ACHN (cell line): ENCODE data around the gene NLGN2.

Experiments used
- DNase-seq: peaks from one replicate; pipeline ENCODE4 v3.0.0-alpha.2; 2015
- in situ Hi-C: cut with HindIII; loops from 2 replicates; pipeline ENCODE4 v1.10.0; 2017; ENCODE audit warnings: low sequenced_read_pairs, low pct_ligation_motif_present, low pct_unique_long_range_greater_than_20kb

The NLGN2 gene

DNA sequence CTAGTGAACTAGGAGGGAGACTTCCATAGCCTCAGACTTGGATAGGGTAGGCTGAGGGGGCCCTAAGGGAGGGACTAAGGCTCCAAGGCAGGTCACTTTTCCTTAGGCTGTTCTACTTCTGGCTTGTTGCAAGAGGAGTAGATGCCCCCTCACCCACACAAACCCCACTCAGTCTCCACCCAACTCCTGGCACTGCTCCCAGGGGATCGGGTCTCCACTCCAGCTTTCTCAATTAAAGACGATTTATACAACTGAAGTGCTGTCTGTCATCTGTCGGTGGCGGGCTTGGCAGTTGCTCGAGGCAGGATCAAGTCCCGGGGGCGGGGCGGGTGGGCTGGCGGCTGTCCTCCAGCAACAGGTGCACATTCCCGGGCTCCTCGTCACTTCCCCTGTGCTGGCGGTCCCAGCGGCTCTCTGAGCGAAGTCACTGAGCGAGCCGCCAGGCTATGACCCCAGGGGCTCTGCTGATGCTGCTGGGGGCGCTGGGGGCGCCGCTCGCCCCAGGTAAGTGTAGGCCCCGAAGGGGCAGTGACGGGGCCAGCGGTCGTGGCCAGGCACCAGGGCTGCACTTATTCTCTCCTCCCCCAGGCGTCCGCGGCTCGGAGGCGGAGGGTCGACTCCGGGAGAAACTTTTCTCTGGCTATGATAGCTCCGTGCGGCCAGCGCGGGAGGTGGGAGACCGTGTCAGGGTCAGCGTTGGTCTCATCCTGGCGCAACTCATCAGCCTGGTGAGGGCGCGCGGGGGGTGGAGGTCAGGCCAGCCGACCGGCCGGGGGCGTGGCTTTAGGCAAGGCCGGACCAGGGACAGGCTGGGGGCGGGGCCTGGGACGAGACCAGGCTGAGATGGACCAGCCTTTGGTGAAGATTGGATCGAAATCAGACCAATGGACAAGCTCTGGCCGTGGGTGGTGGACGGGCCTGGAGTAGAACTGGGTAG lies 37.3 kb downstream of the NLGN2 start, which contains the start of gene CHRNB1:
Gene CHRNB1 (plus strand): TSS at position 380 of the 937 bp plus-strand sequence. CDS start 67 bp downstream, at position 447.
- in situ Hi-C loops: no loop called here
- peak; percentile 92 for DNase-seq

DNA sequence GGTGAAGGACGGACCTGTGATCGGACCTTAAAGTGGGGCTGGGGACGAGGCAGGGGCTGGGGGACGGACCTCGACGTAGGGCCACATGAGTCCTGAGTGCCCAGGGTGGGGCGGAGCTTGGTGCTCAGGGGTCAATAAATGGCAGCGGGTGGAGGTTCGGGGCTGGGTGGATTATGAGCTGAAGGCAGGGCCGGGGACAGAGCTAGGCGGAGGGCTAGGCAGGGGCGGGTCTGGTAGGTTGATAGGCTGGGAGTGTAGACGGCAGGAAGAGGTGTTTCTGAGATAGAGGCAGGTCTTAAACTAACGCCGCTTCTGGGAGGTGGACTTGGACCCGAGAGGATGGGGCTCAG lies 37.9 kb downstream of the NLGN2 start:
- in situ Hi-C loops: no loop called here
- DNase-seq: peak; percentile 93

DNA sequence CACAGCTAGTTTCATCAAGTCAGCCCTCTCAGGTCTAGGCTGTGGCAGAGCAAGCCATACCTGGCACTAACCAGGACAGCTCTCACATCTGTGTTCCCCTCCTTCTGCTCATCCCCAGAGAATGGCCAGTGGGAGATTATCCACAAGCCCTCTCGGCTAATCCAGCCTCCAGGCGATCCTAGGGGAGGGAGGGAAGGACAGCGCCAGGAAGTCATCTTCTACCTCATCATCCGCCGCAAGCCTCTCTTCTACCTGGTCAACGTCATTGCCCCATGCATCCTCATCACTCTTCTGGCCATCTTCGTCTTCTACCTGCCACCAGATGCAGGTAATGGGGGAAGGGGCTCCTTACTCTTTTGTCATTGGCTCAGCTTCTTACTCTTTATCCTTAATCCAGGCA lies 40.8 kb downstream of the NLGN2 start:
- no peak for DNase-seq
- in situ Hi-C loops: no loop called here

DNA sequence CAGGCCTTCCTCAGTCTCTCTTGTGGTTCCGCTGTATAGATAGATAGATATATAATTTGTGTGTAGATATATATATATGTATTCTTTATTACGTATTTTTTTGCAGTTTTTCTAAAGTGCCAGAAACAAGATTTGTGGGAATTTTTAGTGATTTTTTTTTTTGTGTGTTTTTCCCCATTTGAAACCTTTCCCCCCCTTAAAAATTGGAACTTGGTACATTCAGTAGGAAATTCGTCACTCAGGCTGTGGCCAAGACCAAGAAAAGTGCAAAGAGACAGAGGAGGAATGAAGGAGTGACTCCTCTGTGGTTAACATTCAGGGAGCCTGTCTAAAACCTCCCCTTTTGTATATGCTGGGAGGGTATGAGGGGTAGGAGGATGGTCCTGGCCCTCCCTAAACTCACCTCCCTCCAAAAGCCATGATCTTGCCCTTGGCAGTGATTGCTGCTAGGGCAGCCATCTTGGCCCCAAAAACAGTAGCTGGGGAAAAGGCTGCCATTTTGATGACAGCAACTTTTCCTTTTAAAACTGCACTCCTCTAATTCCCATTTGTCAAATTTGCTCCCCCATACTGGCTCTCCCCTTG lies 52.4 kb downstream of the NLGN2 start:
- in situ Hi-C loops: no loop called here
- no peak for DNase-seq

GRCh38 chr17:7460850-7461660 lies 53.4 kb downstream of the NLGN2 start:
- no peak for DNase-seq
- in situ Hi-C loops: no loop called here

DNA sequence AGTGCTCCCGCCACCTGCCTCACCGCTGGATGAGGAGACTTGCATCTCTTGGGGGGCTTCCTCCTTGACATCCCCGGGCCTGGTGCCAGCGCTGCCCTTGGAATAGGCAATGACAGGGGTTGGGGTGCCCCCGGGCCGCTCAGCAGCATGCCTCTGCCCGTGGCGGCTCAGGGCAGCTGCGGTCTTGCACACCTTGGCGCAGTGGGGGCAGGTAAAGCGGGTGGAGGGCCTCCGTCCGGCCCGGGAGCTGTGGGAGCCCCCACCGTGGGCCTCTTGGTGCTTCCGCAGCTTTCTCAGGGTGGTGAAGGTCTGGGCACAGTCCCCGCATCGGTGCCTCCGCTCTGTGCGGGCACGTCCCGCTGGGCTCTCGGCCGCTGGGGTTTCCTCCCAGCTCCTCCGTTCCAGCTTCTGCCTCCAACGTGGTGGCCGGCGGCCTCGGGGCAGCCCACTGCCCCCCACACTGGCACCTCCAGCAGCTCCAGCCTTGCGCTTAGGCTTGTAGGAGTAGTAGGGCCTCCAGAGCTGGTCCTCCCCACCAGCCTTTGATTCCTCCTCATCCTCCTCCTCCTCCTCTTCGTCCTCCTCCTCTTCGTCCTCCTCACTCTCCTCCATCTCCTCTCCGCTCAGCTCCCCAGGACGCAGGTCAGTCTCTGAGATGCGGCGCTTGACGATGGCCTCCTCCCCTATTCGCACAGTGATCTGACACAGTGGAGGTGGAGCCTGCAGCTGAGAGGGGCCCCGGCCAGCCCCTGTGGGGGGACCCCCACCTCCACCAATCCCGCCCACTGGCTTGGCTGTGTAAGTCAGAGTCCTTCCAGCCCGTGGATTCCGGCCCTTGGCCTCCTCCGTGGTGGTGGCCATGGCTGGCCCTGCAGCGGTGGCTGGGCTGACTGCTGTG lies 55.1 kb downstream of the NLGN2 start:
- in situ Hi-C loops: no loop called here
- DNase-seq: no peak

- no peak for DNase-seq
- in situ Hi-C loops: no loop called here
These were observed 55.8 kb downstream of the NLGN2 start for GRCh38 chr17:7463372-7463846.

DNA sequence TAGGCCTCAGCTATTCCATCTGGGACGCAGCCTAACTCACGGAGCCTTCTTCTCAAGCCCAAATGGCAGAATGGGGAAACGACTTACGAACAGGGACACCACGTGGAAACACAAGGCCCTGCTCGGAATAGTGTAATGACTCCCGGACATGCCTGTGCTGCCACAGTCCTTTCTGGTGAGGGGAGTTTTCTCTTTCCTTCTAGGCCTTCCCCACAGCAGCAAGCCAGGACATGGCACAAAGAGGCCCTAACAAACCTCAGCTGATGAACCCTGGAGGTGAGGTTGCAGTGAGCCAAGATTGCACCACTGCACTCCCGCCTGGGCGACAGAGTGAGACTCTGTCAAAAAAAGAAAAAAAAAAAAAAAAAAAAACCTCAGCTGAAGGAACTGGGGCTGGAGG lies 56.4 kb downstream of the NLGN2 start:
- no peak for DNase-seq
- in situ Hi-C loops: no loop called here

DNA sequence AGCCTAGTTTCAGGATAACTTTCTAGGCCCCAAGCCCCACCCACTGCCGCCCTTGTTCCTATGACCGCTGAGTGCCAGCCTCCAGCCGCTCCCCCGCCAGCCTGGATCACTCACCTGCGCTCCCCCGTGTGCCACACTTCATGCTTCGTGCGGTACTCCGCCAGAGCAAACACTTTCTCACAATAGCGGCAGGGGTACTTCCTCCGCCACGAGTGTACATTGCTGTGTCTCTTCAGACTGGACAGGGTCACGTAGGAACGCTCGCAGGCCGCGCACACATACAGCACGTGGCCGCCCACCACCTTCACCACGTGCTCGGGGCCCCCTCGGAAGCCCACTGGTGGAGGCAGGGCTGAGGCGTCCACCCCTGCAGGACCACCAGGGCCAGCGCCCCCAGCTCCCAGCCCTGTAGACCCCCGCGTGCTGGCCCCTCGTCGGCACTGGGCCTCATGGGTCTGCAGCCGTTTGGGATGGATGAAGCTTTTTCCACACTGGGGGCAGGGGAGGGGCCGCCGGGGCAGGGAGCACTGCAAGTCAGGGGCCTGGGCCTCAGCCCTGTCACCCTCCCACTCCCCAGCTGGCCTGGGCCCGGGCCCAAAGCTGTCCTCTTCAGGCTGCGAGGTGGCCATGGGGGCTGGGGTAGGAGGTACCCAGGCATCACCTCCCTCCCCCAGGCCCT lies 58.1 kb downstream of the NLGN2 start:
- in situ Hi-C loops: no loop called here
- DNase-seq: no peak

DNA sequence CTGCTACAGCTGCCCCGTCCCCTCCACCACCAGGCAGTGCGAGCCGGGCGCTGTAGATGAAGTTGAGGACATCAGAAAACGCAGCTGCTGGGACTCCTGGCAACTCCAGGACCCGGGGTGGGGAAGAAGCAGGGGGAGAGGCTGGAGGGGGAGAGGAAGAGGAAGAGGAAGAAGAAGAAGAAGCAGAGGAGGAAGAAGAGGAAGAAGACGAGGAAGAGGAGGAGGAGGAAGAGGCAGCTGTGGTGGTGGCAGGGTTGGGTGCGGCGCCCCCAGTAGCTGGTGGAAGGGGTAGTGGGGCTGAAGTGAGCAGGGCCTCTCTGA lies 58.6 kb downstream of the NLGN2 start:
- no peak for DNase-seq
- in situ Hi-C loops: no loop called here

GRCh38 chr17:7466639-7467341 lies 59.1 kb downstream of the NLGN2 start:
- in situ Hi-C loops: no loop called here
- DNase-seq: peak; percentile 41

GRCh38 chr17:7467498-7467897 lies 59.9 kb downstream of the NLGN2 start:
- DNase-seq: no peak
- in situ Hi-C loops: no loop called here

GRCh38 chr17:7468290-7468689 lies 60.6 kb downstream of the NLGN2 start:
- no peak for DNase-seq
- in situ Hi-C loops: no loop called here

DNA sequence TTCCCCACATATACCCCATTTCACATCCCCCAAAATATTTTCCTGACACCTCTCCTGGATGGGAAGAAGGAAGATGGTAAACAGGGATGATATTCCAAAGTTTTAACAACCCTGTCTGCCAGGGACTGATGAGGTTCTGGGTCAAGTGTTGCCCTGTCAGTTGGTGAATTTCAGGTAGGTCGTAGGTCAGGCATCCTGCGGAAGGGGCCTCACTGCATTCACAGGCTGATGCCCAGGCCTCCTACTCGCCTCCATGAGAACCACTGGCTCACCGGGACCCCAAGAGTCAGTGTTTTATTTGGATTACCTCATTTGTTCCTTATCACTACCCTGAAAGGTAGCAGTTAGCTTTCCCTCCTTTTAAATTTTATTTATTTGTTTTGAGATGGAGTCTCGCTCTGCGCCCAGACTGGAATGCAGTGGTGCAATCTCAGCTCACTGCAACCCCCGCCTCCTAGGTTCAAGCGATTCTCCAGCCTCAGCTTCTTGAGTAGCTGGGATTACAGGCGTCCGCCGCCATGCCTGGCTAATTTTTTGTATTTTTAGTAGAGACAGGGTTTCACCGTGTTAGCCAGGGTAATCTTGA lies 61.3 kb downstream of the NLGN2 start:
- no peak for DNase-seq
- in situ Hi-C loops: no loop called here
